ENCODE measurements around the gene CASP14. TPM values are rescaled to one million over a fixed set of nuclear protein-coding genes. Genes with fewer than 3 reads are reported as not detected.

The CASP14 gene, protein sequence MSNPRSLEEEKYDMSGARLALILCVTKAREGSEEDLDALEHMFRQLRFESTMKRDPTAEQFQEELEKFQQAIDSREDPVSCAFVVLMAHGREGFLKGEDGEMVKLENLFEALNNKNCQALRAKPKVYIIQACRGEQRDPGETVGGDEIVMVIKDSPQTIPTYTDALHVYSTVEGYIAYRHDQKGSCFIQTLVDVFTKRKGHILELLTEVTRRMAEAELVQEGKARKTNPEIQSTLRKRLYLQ
- not detected in 3 replicates for total RNA-seq (2021)
- Bru-seq, nascent RNA = not detected
- long read RNA-seq, experiment 1 = 0 reads
- long read RNA-seq, experiment 2 = 0 reads
- long read RNA-seq, experiment 3 = 0 reads

- TF ChIP-seq MXD4 (CRISPR knock-in tag; IDR thresholded peaks at IDR 0.05; ENCODE audit: borderline replicate concordance) (no peak), CREM (CRISPR knock-in tag; IDR thresholded peaks at IDR 0.05) (no peak), PRRX2 (CRISPR knock-in tag; IDR thresholded peaks at IDR 0.05) (no peak), SMAD3 (CRISPR knock-in tag; IDR thresholded peaks at IDR 0.05; ENCODE audit: borderline replicate concordance) (no peak), ATF1 (CRISPR knock-in tag; IDR thresholded peaks at IDR 0.05) (no peak), ZNF138 (CRISPR knock-in tag; conservative IDR thresholded peaks at IDR 0.05) (no peak), ERG (CRISPR knock-in tag; IDR thresholded peaks at IDR 0.05) (no peak), GRHL2 (CRISPR knock-in tag; IDR thresholded peaks at IDR 0.05; ENCODE audit: insufficient replicate concordance, severe bottlenecking) (no peak), NR1H2 (CRISPR knock-in tag; IDR thresholded peaks at IDR 0.05) (no peak), ZBTB21 (CRISPR knock-in tag; IDR thresholded peaks at IDR 0.05; ENCODE audit: borderline replicate concordance) (no peak), FOXK1 (CRISPR knock-in tag; IDR thresholded peaks at IDR 0.05) (no peak), TCF7 (CRISPR knock-in tag; IDR thresholded peaks at IDR 0.05; ENCODE audit: low read depth) (no peak)
- TF ChIP-seq, protein P1, sequence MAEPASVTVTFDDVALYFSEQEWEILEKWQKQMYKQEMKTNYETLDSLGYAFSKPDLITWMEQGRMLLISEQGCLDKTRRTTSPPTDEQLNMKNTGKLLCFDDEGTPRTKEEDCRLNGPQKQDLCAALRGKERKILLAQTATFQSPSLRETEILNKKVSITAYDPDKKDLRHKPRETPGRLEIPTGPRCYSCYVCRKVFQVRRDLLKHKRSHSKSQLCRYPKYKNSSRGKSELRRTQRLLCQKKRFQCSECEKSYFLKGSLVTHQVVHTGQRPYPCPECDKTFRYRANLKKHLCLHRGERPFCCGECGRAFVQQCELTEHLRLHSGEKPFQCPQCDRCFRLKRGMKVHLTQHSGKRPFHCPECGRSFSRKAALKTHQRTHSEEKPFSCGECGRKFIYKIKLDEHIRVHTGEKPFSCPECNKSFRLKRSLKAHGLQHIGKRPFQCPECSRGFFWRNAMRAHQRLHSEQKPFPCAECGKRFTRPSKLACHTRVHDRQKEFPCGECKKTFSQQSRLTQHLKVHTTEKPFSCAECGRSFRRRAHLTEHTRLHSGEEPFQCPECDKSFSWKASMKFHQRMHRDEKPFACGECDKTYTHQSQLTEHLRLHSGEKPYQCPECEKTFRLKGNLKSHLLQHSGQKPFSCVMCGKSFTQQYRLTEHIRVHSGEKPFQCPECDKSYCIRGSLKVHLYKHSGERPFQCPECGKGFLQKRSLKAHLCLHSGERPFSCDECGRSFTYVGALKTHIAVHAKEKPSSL (CRISPR knock-in tag; conservative IDR thresholded peaks at IDR 0.05) = no peak
- TF ChIP-seq, protein P2, sequence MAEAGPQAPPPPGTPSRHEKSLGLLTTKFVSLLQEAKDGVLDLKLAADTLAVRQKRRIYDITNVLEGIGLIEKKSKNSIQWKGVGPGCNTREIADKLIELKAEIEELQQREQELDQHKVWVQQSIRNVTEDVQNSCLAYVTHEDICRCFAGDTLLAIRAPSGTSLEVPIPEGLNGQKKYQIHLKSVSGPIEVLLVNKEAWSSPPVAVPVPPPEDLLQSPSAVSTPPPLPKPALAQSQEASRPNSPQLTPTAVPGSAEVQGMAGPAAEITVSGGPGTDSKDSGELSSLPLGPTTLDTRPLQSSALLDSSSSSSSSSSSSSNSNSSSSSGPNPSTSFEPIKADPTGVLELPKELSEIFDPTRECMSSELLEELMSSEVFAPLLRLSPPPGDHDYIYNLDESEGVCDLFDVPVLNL (CRISPR knock-in tag; IDR thresholded peaks at IDR 0.05; ENCODE audit: borderline replicate concordance, low read depth) = no peak
- ATAC-seq (no peak), DNase-seq (ENCODE audit: low spot score) (no peak)
- Mint-ChIP-seq H3K9me3 (peaks cover 26% of the 10 kb centered on the region), H3K27ac (no peak within 1 kb of the TSS), H3K36me3 (no peaks in the 10 kb centered on the region), H3K4me1 (no peaks in the 10 kb centered on the region), H3K27me3 (ENCODE audit: low read depth) (peaks cover 38% of the 10 kb centered on the region), H3K4me3 (no peak within 1 kb of the TSS)
- POLR2A ChIA-PET = interaction anchor here (0.7 kb wide), 1 partner anchor 17 kb away, joined by 3 read pairs; no protein-coding TSS in a partner anchor
- CTCF ChIA-PET = no interaction called here
Observed at GRCh38 chr19:15048885-15049541, at the start of gene CASP14. Gene CASP14, plus strand, starts transcription at chr19:15049480. Its CDS starts 2,772 bp downstream, at chr19:15052252.

- no peak for ATAC-seq
- H3K27me3 Mint-ChIP-seq (ENCODE audit: low read depth) = peaks cover 50% of the 10 kb centered on the region
- H3K9me3 Mint-ChIP-seq = no peaks in the 10 kb centered on the region
Observed at GRCh38 chr19:15008308-15008707, 41.0 kb upstream of the CASP14 start.

More at GRCh38 chr19:15008308-15008707, 41.0 kb upstream of the CASP14 start:
- Mint-ChIP-seq H3K4me3 (no peak overlapping the region), H3K27ac (no peak overlapping the region), H3K36me3 (no peaks in the 10 kb centered on the region), H3K4me1 (peaks cover 6% of the 10 kb centered on the region; the same call in 1 of the 2 replicates)
- TF ChIP-seq CREB1 (CRISPR knock-in tag; IDR thresholded peaks at IDR 0.05) (no peak), SMAD3 (CRISPR knock-in tag; IDR thresholded peaks at IDR 0.05; ENCODE audit: borderline replicate concordance) (no peak), NR2C2 (CRISPR knock-in tag; IDR thresholded peaks at IDR 0.05) (no peak), GABPB1 (CRISPR knock-in tag; IDR thresholded peaks at IDR 0.05) (no peak), ZNF317 (CRISPR knock-in tag; IDR thresholded peaks at IDR 0.05; ENCODE audit: borderline replicate concordance, low read depth) (no peak), IRF2 (CRISPR knock-in tag; IDR thresholded peaks at IDR 0.05; ENCODE audit: borderline replicate concordance, low read depth) (no peak), SP1 (CRISPR knock-in tag; conservative IDR thresholded peaks at IDR 0.05) (no peak), USF1 (CRISPR knock-in tag; IDR thresholded peaks at IDR 0.05) (no peak)
- ChIA-PET POLR2A (no interaction called here), CTCF (no interaction called here)
- no peak for DNase-seq (ENCODE audit: low spot score)
